GM18873 (cell line): Measurements from ENCODE around the gene RPL39L.
"Not testable (repeated sequence)": the region's sequence is repeated elsewhere in the genome, so short reads cannot be mapped to it uniquely, and the experiment has no call there.

Experiments
- ATAC-seq: cut with Tn5 transposase; IDR thresholded peaks from one replicate; pipeline ENCODE4 v1.9.1; 2021; ENCODE audit warnings: mild to moderate bottlenecking, moderate library complexity, moderate number of reproducible peaks; ENCODE audit not compliant: unreplicated experiment, low FRiP score

RPL39L gene

GRCh38 chr3:187145149-187145895 is 6.0 kb upstream of the RPL39L start:
- no peak for ATAC-seq

DNA sequence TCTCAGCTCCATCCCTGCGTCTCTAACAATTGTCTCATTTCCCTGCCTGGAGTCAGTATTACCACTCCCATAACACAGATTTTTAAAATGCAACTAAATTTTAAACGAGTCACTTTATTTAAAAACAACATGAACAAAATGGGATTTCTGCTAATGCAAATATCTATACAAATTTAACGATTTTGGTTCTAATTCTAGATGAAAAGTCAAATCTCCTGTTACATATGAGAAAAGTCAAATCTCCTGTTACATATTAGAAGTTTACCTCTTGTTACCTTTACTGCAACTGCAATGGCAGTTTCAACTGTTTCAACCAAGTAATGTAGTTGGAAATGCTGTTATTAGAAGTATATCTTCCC is 578 bp upstream of the RPL39L start:
- ATAC-seq: no peak

GRCh38 chr3:187136936-187137335 is 2.4 kb downstream of the RPL39L start:
- ATAC-seq: no peak

DNA sequence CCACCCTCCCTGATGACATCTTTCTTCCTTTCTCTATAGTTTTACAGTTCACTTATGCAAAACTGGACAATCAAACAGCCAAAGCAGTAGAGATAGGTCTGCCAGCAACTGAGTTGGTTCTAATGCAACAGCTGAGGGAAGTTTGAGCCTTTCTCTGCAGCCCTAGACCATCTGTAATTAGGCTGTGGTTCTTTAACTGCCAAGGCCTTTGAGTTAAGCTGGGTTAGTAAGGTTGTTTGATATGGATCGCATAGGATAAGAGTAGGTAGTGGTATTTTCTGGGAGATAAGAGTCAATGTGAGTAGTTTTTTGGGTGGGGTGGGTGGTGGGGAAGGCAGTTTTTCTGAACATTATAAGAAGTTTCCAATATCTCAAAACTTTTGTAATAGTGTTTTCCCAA is 3.0 kb downstream of the RPL39L start:
- ATAC-seq: no peak

DNA sequence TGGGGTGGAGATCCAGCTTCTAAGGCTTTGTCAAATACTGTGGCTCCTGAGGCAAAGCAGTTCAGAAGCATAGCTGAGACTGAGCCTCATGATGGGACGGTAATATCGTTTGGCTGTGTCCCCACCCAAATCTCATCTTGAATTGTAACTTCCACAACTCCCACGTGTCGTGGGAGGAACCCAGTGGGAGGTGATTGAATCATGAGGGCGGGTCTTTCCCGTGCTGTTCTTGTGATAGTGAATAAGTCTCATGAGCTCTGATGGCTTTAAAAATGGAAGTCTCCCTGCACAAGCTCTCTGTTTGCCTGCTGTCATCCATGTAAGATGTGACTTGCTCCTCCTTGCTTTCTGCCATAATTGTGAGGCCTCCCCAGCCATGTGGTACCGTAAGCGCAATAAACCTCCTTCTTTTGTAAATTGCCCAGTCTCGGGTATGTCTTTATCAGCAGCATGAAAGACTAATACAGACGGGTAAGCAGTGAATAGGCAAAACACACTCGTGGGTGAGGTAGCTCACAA is 4.1 kb downstream of the RPL39L start:
- ATAC-seq: not testable (repeated sequence)

DNA sequence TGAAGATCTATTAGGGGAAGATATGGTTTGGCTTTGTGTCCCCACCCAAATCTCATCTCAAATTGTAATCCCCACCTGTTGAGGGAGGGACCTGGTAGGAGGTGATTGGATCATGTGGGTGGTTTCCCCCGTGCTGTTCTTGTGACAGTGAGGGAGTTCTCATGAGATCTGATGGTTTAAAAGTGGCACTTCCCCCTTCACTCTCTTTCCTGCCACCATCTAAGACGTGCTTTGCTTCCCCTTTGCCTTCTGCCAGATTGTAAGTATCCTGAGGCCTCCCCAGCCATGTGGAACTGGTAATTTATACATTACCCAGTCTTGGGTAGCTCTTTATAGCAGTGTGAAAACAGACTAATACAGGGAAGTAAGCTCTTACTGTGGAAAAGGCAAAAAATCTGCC is 6.1 kb downstream of the RPL39L start:
- ATAC-seq: not testable (repeated sequence)

DNA sequence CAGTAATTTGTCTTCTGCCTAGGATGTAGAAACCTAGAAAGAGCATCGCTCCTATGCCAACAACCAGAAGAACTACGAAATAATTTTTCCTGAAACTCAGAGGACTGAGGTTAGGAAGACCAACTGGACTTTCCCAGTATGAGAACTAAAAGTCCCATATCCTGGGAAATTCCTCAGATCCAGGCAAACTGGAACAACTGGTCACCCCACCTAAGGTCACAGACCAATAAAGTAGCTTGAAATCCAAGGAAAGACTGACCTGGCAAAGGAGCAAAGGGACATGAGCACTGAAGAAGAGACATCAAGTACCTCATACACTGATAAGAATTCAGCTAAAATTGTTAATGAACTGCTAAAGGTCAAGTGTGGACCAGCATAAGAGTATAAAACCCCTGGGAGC is 6.6 kb downstream of the RPL39L start:
- no peak for ATAC-seq

DNA sequence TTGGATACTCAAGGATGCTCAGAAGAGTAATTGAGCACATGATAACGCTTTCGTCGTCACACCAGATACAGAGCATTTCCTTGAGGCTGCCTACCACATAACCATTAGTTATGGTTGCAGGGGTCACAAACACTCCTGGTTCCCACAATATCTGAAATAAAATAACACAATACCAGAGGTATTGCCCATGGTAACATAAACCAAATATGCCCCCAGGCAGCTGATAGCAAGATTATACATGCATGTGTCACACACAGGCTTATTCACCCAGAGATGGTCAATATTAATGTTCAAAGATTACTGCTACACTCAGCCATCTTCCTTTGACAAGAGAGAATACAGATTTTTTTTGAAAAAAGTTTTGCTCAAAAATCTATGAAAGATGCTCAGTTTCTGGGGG is 7.3 kb downstream of the RPL39L start:
- ATAC-seq: no peak

DNA sequence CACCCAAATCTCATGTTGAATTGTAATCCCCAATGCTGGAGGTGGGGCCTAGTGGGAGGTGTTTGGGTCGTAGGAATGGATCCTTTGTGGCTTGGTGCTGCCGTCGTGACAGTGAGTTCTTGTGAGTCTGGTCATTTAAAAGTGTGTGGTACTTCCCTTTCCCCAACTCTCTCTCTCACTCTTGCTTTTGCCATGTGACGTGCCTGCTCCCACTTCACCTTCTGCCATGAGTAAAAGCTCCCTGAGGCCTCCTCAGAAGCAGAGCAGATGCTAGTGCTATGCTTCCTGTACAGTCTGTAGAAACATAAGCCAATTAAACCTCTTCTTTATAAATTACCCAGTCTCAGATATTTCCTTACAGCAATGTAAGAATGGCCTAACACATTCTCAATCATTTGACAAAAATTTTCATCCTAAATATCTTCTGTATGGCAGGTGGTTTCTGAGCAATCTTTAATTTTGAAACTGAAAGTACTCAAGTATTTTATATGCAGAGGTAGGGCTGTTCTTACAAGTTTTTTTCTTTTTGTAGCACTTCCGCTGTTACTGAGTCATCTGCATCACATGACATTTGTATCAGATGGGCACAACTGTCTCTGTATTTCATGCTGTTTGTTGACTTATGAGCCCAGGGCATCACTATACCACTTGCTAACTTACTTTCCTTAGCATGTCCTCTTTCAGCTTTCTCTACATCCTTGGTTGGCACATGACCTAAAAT is 8.8 kb downstream of the RPL39L start:
- no peak for ATAC-seq

DNA sequence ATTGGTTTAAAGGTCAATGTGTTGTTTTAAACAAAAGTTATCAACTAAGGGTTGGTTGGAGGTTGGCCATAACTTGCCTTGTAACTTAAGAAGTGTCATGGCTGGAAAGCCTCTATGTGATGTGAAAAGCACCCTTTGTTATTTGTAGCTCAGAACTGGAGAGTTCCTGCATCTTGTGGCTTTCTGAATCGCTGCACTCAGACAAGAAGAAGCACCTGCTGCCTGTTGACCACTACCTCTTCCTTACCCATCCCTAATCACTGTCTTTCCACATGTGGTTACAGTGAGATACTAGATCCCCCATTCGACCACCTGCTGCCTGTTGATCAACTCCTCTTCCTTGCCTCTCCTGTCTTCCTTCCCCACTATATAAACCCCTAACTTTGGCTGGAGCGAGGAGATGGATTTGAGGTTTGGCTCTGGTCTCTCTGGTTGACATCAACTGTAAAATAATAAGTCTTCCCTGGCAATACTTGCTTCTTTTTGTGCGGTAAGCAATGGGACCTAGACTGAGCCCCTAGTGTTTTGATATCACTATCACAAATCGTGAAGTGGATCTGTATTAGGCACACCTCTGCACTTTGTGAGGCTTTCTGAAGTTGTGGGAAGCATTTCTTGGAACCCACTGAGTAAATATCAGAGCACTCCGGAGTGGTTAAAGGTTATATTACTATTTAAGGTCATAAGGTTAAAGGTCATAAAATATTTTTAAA is 13.8 kb downstream of the RPL39L start:
- peak; percentile 62 for ATAC-seq

GRCh38 chr3:187122261-187122660 is 17.0 kb downstream of the RPL39L start:
- no peak for ATAC-seq

GRCh38 chr3:187120326-187120725 is 19.0 kb downstream of the RPL39L start:
- ATAC-seq: no peak

DNA sequence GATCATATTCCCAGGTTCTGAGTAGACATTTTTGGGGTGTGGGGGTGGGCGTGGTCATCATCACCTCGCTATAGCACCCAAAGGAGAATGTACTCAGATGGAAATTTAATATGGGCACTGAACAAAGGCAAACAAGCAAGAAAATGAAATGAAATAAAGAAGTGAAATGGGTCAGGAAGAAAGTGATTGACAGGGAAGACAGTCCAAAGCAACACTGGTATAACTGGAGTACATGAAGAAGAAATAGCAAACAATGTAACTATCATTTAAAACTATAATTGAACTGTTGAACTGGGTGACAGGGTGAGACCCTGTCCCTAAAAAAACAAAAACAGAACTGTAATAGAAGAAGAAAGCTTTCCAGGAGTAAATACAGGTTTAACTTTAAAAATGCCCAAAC is 24.8 kb downstream of the RPL39L start:
- no peak for ATAC-seq

- ATAC-seq: no peak
These were observed 26.1 kb downstream of the RPL39L start for GRCh38 chr3:187112934-187113793.

- no peak for ATAC-seq
These were observed 29.1 kb downstream of the RPL39L start for GRCh38 chr3:187110156-187110555.

DNA sequence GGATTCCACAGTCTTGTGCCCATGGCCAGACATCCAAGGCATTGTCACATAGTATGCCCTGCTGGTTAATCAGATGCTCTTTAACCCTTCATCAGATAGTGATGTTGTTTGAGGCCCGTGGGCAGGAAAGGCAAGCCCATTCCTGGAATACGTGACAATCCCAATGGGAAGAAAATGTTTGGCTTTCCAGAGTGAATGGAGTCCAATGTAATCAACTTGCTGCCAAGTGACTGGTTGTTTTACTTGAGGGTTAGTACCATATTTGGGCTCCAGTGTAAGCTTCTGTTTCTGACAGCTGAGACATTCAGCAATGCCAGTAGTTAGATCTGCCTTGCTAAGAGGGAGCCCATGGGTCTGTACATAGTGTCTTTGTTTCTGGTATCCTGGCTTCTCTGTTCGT is 31.3 kb downstream of the RPL39L start:
- ATAC-seq: no peak

DNA sequence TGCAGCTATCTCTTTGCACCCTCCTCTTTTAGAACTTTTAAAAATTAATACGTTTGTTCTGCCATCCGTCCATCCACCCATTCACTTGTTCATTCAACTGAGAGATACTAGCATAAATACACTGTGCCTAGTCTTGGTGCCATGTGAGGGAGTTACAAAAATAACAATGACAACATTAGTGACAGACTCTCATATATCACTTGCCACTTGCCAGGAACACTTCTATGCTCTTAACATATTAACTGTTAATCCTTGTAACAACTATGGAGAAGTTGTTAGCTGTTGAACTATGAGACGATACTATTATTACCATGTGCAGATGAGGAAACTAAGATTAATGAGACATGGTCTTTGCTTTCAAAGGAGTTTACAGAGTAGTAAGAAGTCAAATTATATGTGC is 33.6 kb downstream of the RPL39L start:
- ATAC-seq: no peak

DNA sequence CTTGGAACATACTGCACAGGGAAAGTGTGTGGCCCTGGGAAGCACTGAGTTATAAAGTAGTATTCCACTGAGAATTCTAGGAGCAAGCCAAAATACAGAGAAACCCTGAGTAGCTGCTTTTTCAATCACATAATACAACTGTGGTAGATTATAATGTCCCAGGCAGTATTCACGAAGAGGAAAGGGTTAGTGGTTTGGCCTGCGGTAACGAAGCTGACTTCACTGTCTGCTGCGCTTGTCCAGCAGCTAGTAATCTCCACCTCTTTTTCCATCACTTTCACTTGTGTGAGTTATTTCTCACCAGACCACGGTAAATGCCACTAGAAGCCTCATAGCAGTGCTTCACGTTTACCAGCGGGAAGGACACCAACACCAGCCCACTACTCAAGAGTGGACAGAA is 34.4 kb downstream of the RPL39L start:
- no peak for ATAC-seq

DNA sequence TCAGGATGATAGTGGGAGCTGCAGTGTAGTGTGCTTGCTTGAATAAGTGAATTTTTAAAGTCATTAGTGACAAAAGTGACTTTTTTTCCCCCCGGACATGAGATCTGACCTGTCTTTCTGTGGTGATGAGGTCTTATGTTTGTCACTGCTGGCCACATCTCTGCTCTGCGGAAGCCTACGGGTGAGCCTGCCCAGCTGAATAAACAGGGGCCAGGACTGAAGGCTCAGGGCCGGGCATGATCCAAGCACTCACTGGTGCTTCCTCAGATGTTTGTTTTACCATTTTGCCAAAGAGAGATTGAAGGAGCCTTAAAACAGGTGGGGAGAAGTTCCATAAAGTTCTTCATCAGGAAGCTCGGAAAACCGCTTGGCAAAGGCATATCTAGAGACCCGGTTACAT is 35.0 kb downstream of the RPL39L start:
- ATAC-seq: no peak

- ATAC-seq: no peak
These were observed 36.0 kb downstream of the RPL39L start for GRCh38 chr3:187103251-187103650.
